Activated B cell treated with CpG ODN at 0.5 μM for 24 hours (primary cell): ENCODE measurements around the gene RAD51B. TPM values are rescaled to one million over a fixed set of nuclear protein-coding genes. Genes with fewer than 3 reads are reported as not detected.

Experiments
- ATAC-seq: fragments of 200-7000 bp; cut with Tn5 transposase; one replicate; pipeline ENCODE4 v1.10.0; 2021; ENCODE audit warnings: low read depth, mild to moderate bottlenecking, moderate library complexity
- CTCF ChIA-PET: fragments of 350-600 bp; sonication (Branson Sonifier 250); formaldehyde crosslinking; loops from one replicate; lab custom pipeline; 2021; ENCODE audit warnings: antibody characterized with exemption; lab: Charles Lee
- POLR2A ChIA-PET: fragments of 350-600 bp; sonication (Branson Sonifier 250); formaldehyde crosslinking; loops from one replicate; lab custom pipeline; 2021; ENCODE audit warnings: antibody characterized with exemption; lab: Charles Lee
- DNase-seq: peaks from one replicate; pipeline ENCODE4 v3.0.0; 2022
- H3K27ac Mint-ChIP-seq: one replicate; pipeline ENCODE4 v1.8.0; 2020; ENCODE audit warnings: mixed read lengths
- H3K27me3 Mint-ChIP-seq: one replicate; pipeline ENCODE4 v1.8.0; 2021; ENCODE audit warnings: mixed read lengths
- H3K36me3 Mint-ChIP-seq: one replicate; pipeline ENCODE4 v1.8.0; 2021; ENCODE audit warnings: low read depth, mixed read lengths
- H3K4me1 Mint-ChIP-seq: one replicate; pipeline ENCODE4 v1.8.0; 2021; ENCODE audit warnings: mixed read lengths
- H3K4me3 Mint-ChIP-seq: one replicate; pipeline ENCODE4 v1.8.0; 2020; ENCODE audit warnings: mild to moderate bottlenecking, mixed read lengths
- H3K9me3 Mint-ChIP-seq: one replicate; pipeline ENCODE4 v1.8.0; 2020; ENCODE audit warnings: mixed read lengths
- intact Hi-C: fragments of 100-400 bp; cut with micrococcal nuclease; formaldehyde crosslinking; loops from one replicate; pipeline ENCODE4 v1.15.1; 2024
- total RNA-seq: library from RNA; stranded (reverse); gene quantifications from 2 replicates; pipeline ENCODE4 v1.2.3, GENCODE V29; 2022
- TF ChIP-seq, protein P1 (sequence below): fragments of 200-600 bp; IDR thresholded peaks from one replicate; pipeline ENCODE4 v1.8.0; 2022; ENCODE audit warnings: antibody characterized with exemption, mild to moderate bottlenecking

RAD51B gene
- total RNA-seq, 1 donor from 2014 or later, result 53.9 TPM

DNA sequence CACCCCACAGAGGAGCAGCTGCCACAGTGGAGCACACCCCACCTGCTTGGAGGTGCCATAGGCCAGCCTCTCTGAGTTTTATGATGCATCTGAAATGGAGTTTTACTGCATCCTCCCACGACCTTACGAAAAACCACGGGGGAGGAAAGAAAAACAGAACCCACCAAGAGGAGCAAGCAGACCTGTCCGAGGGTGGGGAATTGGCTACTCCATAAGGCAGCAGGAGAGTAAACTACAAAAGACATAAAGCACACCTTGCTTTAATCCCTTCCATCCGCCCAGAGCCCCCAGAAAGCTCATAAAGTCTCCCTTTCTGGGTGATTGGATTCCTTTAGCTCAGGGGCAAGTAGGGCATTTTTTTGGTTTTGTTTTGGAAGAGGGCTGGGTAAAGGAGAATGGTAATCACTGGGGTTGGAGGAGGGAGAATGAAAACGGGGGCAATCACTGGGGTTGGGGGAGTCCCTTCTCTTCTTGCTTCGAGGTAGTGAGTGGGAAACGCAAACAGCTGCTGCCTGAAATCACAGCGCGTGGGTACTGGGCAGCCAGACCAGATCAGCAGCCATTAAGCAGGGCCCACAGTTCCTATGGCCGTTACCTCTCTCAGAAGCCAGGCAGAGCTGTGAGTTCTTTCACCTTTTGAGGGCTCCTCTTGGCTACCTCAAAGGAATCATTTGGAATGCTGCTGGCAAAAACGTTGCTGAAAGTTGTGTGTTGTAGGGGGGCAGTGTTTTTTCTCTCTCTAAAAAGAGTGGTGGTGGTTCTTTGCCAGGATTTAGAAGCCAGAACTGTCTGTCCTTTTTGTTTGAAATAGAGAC is 539.6 kb downstream of the RAD51B start:
- peaks cover 61% of the 10 kb centered on the region for H3K4me1 Mint-ChIP-seq
- DNase-seq (no peak), ATAC-seq (peak; percentile 35)
- H3K4me3 Mint-ChIP-seq, result peak overlapping the region; percentile 45
- peak overlapping the region; percentile 92 for H3K27ac Mint-ChIP-seq
- POLR2A ChIA-PET, result interaction anchor here (0.6 to 3.0 kb wide), 16 partner anchors 10 to 436 kb away, joined by 3 to 12 read pairs (median 4); no protein-coding TSS in a partner anchor
- CTCF ChIA-PET, result no interaction called here
- no peaks in the 10 kb centered on the region for H3K9me3 Mint-ChIP-seq
- TF ChIP-seq, protein P1, sequence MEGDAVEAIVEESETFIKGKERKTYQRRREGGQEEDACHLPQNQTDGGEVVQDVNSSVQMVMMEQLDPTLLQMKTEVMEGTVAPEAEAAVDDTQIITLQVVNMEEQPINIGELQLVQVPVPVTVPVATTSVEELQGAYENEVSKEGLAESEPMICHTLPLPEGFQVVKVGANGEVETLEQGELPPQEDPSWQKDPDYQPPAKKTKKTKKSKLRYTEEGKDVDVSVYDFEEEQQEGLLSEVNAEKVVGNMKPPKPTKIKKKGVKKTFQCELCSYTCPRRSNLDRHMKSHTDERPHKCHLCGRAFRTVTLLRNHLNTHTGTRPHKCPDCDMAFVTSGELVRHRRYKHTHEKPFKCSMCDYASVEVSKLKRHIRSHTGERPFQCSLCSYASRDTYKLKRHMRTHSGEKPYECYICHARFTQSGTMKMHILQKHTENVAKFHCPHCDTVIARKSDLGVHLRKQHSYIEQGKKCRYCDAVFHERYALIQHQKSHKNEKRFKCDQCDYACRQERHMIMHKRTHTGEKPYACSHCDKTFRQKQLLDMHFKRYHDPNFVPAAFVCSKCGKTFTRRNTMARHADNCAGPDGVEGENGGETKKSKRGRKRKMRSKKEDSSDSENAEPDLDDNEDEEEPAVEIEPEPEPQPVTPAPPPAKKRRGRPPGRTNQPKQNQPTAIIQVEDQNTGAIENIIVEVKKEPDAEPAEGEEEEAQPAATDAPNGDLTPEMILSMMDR, result no peak
- no peaks in the 10 kb centered on the region for H3K27me3 Mint-ChIP-seq
- intact Hi-C loops, result no loop called here
- H3K36me3 Mint-ChIP-seq, result peaks cover 8% of the 10 kb centered on the region

DNA sequence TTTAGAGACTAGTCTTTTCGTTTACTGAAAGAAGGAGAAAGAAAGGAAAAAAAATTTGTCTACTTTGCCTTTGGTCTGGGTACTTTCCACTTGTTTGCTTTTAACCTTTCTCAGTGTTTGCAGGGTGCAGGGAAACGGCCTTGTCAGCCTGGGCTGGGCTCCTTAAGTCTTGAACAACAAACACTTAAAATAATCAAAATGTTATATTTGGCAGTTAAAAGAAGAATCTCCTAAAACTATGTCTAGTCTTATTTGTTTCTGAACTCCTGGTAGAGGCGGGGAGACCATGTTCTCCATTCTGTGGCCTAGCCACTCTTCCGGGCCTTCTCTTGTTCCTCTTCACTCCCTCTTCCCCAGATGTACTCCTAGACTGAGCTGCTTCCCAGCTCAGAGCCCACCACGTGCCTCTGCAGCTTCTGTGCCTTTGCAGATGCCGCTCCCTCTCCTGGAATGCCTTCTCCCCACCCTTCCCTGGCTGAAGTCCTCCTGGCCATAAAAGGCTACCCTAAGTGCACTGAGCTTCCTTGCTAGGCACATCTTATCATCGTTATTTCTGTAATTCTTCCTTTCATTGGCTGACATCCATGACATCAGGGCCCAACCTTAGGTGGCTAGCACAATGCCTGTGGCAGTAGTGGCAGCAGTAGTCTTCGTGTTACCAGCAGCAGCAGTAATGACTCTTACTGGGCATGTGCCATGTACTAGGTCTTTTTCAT is 540.4 kb downstream of the RAD51B start:
- H3K27ac Mint-ChIP-seq, result peak overlapping the region; percentile 92
- ATAC-seq (peak; percentile 24), DNase-seq (no peak)
- H3K27me3 Mint-ChIP-seq, result no peaks in the 10 kb centered on the region
- peaks cover 67% of the 10 kb centered on the region for H3K4me1 Mint-ChIP-seq
- ChIA-PET CTCF (interaction anchor here (0.7 kb wide), 1 partner anchor 84 kb away, joined by 3 read pairs; no protein-coding TSS in a partner anchor), POLR2A (interaction anchor here (0.5 to 3.0 kb wide), 16 partner anchors 8 to 435 kb away, joined by 3 to 12 read pairs (median 4); no protein-coding TSS in a partner anchor)
- TF ChIP-seq, protein P1, result no peak
- intact Hi-C loops, result no loop called here
- peaks cover 8% of the 10 kb centered on the region for H3K36me3 Mint-ChIP-seq
- no peaks in the 10 kb centered on the region for H3K9me3 Mint-ChIP-seq
- peak overlapping the region; percentile 45 for H3K4me3 Mint-ChIP-seq

DNA sequence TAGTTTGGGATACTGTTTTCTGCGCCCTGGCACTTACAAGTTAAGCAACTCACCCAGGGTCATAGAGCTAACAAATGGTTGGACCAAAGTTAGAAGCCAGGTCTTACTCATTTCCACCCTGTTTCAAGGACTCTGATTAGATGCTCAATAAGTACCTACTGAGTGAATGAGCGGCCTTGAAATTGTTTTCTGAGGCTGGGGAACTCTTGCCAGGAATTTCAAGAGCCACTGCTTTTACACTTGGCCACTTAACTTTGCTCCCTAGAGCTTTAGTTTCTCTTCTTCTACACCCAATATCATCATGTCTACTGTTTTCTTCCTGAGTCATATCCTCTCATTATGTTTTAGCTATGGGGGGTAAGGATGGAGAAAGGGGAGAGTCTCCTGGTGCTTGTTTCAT is 541.7 kb downstream of the RAD51B start:
- CTCF ChIA-PET, result no interaction called here
- POLR2A ChIA-PET, result interaction anchor here (0.8 to 4.6 kb wide), 9 partner anchors 11 to 453 kb away, joined by 3 to 27 read pairs (median 5); partner anchors contain the start of gene ZFP36L1
- H3K4me1 Mint-ChIP-seq, result peaks cover 76% of the 10 kb centered on the region
- H3K27ac Mint-ChIP-seq, result peak overlapping the region; percentile 92
- no peaks in the 10 kb centered on the region for H3K9me3 Mint-ChIP-seq
- no peak for ATAC-seq
- no peak for DNase-seq
- TF ChIP-seq, protein P1, result no peak
- H3K36me3 Mint-ChIP-seq, result peaks cover 8% of the 10 kb centered on the region
- H3K27me3 Mint-ChIP-seq, result no peaks in the 10 kb centered on the region
- intact Hi-C loops, result no loop called here
- H3K4me3 Mint-ChIP-seq, result no peak overlapping the region

DNA sequence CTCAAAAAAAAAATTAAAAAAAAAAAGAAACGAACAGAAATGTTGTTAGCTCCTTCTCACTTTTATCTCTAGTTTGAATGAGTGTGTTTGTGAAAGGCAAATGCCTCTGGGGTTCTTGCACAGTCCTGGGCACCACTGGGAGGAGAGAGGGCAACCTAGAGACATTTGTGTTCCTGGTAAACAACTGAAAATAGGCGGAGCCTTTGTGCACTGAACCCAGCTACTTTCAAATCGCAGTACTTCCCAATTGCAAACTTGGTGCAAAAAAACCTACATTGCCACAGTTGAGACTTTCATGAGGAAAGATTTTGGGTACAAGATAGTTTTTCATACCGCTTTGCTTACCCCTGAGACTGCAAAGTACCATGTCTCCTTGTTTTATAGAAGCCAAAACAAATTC is 543.3 kb downstream of the RAD51B start:
- no peak for DNase-seq
- TF ChIP-seq, protein P1, result no peak
- CTCF ChIA-PET, result interaction anchor here (0.8 to 1.2 kb wide), 2 partner anchors 39 to 323 kb away, joined by 3 read pairs; no protein-coding TSS in a partner anchor
- Mint-ChIP-seq H3K4me3 (peak overlapping the region; percentile 67), H3K27me3 (no peaks in the 10 kb centered on the region), H3K36me3 (peaks cover 5% of the 10 kb centered on the region), H3K9me3 (no peaks in the 10 kb centered on the region), H3K4me1 (peaks cover 89% of the 10 kb centered on the region), H3K27ac (peak overlapping the region; percentile 91)
- peak; percentile 61 for ATAC-seq
- POLR2A ChIA-PET, result interaction anchor here (0.6 to 4.6 kb wide), 24 partner anchors 10 to 452 kb away, joined by 3 to 27 read pairs (median 4); partner anchors contain the start of gene ZFP36L1
- intact Hi-C loops, result loop anchor here (2.0 kb wide), 1 partner anchor 30 kb away; no protein-coding TSS in a partner anchor
